Activated CD4-positive, alpha-beta memory T cell treated with anti-CD3 and anti-CD28 coated beads, Interleukin-2, amount 10 ng/mL, durations not matched to agents 7 days and 5 days (primary cell): ENCODE data around the gene LPO. TPM values are rescaled to one million over a fixed set of nuclear protein-coding genes. Genes with fewer than 3 reads are reported as not detected.
A peak's percentile ranks its signal among the peaks of the same experiment; 100 is the strongest.

Experiments used
- CTCF ChIA-PET: fragments of 350-600 bp; sonication (Branson Sonifier 250); formaldehyde crosslinking; loops from one replicate; lab custom pipeline; 2021; ENCODE audit warnings: antibody characterized with exemption, inconsistent platforms; lab: Charles Lee
- POLR2A ChIA-PET: fragments of 350-600 bp; sonication (Branson Sonifier 250); formaldehyde crosslinking; loops from one replicate; lab custom pipeline; 2021; ENCODE audit warnings: antibody characterized with exemption; lab: Charles Lee
- DNase-seq: peaks from one replicate; pipeline ENCODE4 v3.0.0-alpha.2; 2020
- H3K27ac Mint-ChIP-seq: one replicate; pipeline ENCODE4 v1.8.0; 2021; ENCODE audit warnings: mild to moderate bottlenecking, mixed read lengths
- H3K27me3 Mint-ChIP-seq: one replicate; pipeline ENCODE4 v1.8.0; 2021; ENCODE audit warnings: mixed read lengths
- H3K36me3 Mint-ChIP-seq: one replicate; pipeline ENCODE4 v1.8.0; 2021; ENCODE audit warnings: low read depth, mixed read lengths
- H3K4me1 Mint-ChIP-seq: one replicate; pipeline ENCODE4 v1.8.0; 2021; ENCODE audit warnings: mixed read lengths
- H3K4me3 Mint-ChIP-seq: one replicate; pipeline ENCODE4 v1.8.0; 2021; ENCODE audit warnings: mild to moderate bottlenecking, mixed read lengths
- H3K9me3 Mint-ChIP-seq: one replicate; pipeline ENCODE4 v1.8.0; 2021; ENCODE audit warnings: mixed read lengths
- total RNA-seq, 2 experiments: library from RNA; stranded (reverse); gene quantifications; one replicate each; pipeline ENCODE4 v1.2.3, GENCODE V29; 2021

Gene LPO
- not detected for total RNA-seq

- H3K36me3 Mint-ChIP-seq: no peaks in the 10 kb centered on the region
- ChIA-PET CTCF (interaction anchor here (0.8 to 4.2 kb wide), 2 partner anchors 12 to 27 kb away, joined by 3 to 28 read pairs; no protein-coding TSS in a partner anchor), POLR2A (interaction anchor here (0.9 to 1.5 kb wide), 2 partner anchors 9 to 10 kb away, joined by 3 read pairs; no protein-coding TSS in a partner anchor)
- no peaks in the 10 kb centered on the region for H3K4me1 Mint-ChIP-seq
- peaks cover 69% of the 10 kb centered on the region for H3K27me3 Mint-ChIP-seq
- no peak within 1 kb of the TSS for H3K27ac Mint-ChIP-seq
- H3K9me3 Mint-ChIP-seq: no peaks in the 10 kb centered on the region
- H3K4me3 Mint-ChIP-seq: no peak within 1 kb of the TSS
- DNase-seq: no peak
Measured at GRCh38 chr17:58238147-58238634, at the start of gene LPO. Gene LPO (plus strand): TSS chr17:58238584. CDS start chr17:58242980, 4,396 bp downstream.

- DNase-seq: no peak
- Mint-ChIP-seq H3K36me3 (no peaks in the 10 kb centered on the region), H3K4me3 (no peak overlapping the region), H3K9me3 (no peaks in the 10 kb centered on the region), H3K27ac (no peak overlapping the region), H3K4me1 (peaks cover 3% of the 10 kb centered on the region), H3K27me3 (peaks cover 10% of the 10 kb centered on the region)
- CTCF ChIA-PET: no interaction called here
- POLR2A ChIA-PET: no interaction called here
Measured at GRCh38 chr17:58189436-58190146, 48.8 kb upstream of the LPO start.

GRCh38 chr17:58191241-58191896 lies 47.0 kb upstream of the LPO start:
- no peaks in the 10 kb centered on the region for H3K36me3 Mint-ChIP-seq
- ChIA-PET CTCF (interaction anchor here (1.1 to 1.7 kb wide), 2 partner anchors 10 to 19 kb away, joined by 3 to 6 read pairs; no protein-coding TSS in a partner anchor), POLR2A (no interaction called here)
- H3K27me3 Mint-ChIP-seq: peaks cover 10% of the 10 kb centered on the region
- H3K27ac Mint-ChIP-seq: no peak overlapping the region
- H3K4me1 Mint-ChIP-seq: no peaks in the 10 kb centered on the region
- H3K9me3 Mint-ChIP-seq: no peaks in the 10 kb centered on the region
- no peak for DNase-seq
- no peak overlapping the region for H3K4me3 Mint-ChIP-seq

GRCh38 chr17:58192612-58193011 lies 45.8 kb upstream of the LPO start, which contains the start of gene EPX:
Gene EPX (plus strand): TSS chr17:58192726. CDS start chr17:58192847, 121 bp downstream.
- peaks cover 9% of the 10 kb centered on the region for H3K27me3 Mint-ChIP-seq
- ChIA-PET CTCF (interaction anchor here (1.7 kb wide), 1 partner anchor 8 kb away, joined by 6 read pairs; no protein-coding TSS in a partner anchor), POLR2A (no interaction called here)
- no peaks in the 10 kb centered on the region for H3K36me3 Mint-ChIP-seq
- H3K4me1 Mint-ChIP-seq: no peaks in the 10 kb centered on the region
- DNase-seq: no peak
- no peaks in the 10 kb centered on the region for H3K9me3 Mint-ChIP-seq
- H3K27ac Mint-ChIP-seq: no peak within 1 kb of the TSS
- no peak within 1 kb of the TSS for H3K4me3 Mint-ChIP-seq

- no peak overlapping the region for H3K27ac Mint-ChIP-seq
- no peaks in the 10 kb centered on the region for H3K36me3 Mint-ChIP-seq
- no peak for DNase-seq
- no peaks in the 10 kb centered on the region for H3K9me3 Mint-ChIP-seq
- H3K27me3 Mint-ChIP-seq: peaks cover 11% of the 10 kb centered on the region
- POLR2A ChIA-PET: no interaction called here
- H3K4me1 Mint-ChIP-seq: no peaks in the 10 kb centered on the region
- H3K4me3 Mint-ChIP-seq: no peak overlapping the region
- CTCF ChIA-PET: no interaction called here
Measured at GRCh38 chr17:58193641-58194255, 44.6 kb upstream of the LPO start.

- CTCF ChIA-PET: no interaction called here
- H3K9me3 Mint-ChIP-seq: no peaks in the 10 kb centered on the region
- H3K27ac Mint-ChIP-seq: no peak overlapping the region
- H3K4me3 Mint-ChIP-seq: no peak overlapping the region
- no peak for DNase-seq
- H3K36me3 Mint-ChIP-seq: no peaks in the 10 kb centered on the region
- H3K4me1 Mint-ChIP-seq: no peaks in the 10 kb centered on the region
- POLR2A ChIA-PET: no interaction called here
- H3K27me3 Mint-ChIP-seq: peaks cover 11% of the 10 kb centered on the region
Measured at GRCh38 chr17:58195518-58196123, 42.8 kb upstream of the LPO start.

GRCh38 chr17:58196610-58197009 lies 41.8 kb upstream of the LPO start:
- Mint-ChIP-seq H3K4me1 (no peaks in the 10 kb centered on the region), H3K4me3 (no peak overlapping the region), H3K27ac (no peak overlapping the region), H3K9me3 (no peaks in the 10 kb centered on the region), H3K27me3 (peaks cover 9% of the 10 kb centered on the region), H3K36me3 (no peaks in the 10 kb centered on the region)
- no peak for DNase-seq
- ChIA-PET CTCF (no interaction called here), POLR2A (no interaction called here)

- peaks cover 9% of the 10 kb centered on the region for H3K27me3 Mint-ChIP-seq
Measured at GRCh38 chr17:58200024-58200633, 38.3 kb upstream of the LPO start.

GRCh38 chr17:58202859-58203258 lies 35.5 kb upstream of the LPO start:
- Mint-ChIP-seq H3K9me3 (no peaks in the 10 kb centered on the region), H3K27ac (no peak overlapping the region), H3K36me3 (no peaks in the 10 kb centered on the region), H3K4me3 (no peak overlapping the region), H3K27me3 (peaks cover 6% of the 10 kb centered on the region), H3K4me1 (no peaks in the 10 kb centered on the region)
- DNase-seq: no peak
- CTCF ChIA-PET: interaction anchor here (2.5 to 3.9 kb wide), 2 partner anchors 9 to 215 kb away, joined by 5 to 25 read pairs; partner anchors contain the start of gene RNF43
- POLR2A ChIA-PET: no interaction called here

More at GRCh38 chr17:58200024-58200633, 38.3 kb upstream of the LPO start:
- Mint-ChIP-seq H3K4me1 (no peaks in the 10 kb centered on the region), H3K36me3 (no peaks in the 10 kb centered on the region), H3K4me3 (no peak overlapping the region), H3K9me3 (no peaks in the 10 kb centered on the region), H3K27ac (no peak overlapping the region)
- ChIA-PET CTCF (interaction anchor here (0.6 to 3.9 kb wide), 26 partner anchors 8 to 493 kb away, joined by 3 to 25 read pairs (median 5); partner anchors contain the start of genes EPX, HSF5, MKS1 and RAD51C), POLR2A (interaction anchor here (0.7 to 1.8 kb wide), 2 partner anchors 9 to 20 kb away, joined by 3 to 4 read pairs; no protein-coding TSS in a partner anchor)
- DNase-seq: peak; percentile 63

GRCh38 chr17:58204796-58205195 lies 33.6 kb upstream of the LPO start:
- POLR2A ChIA-PET: no interaction called here
- Mint-ChIP-seq H3K27ac (no peak overlapping the region), H3K9me3 (no peaks in the 10 kb centered on the region), H3K27me3 (no peaks in the 10 kb centered on the region), H3K4me3 (no peak overlapping the region), H3K36me3 (peaks cover 3% of the 10 kb centered on the region), H3K4me1 (no peaks in the 10 kb centered on the region)
- CTCF ChIA-PET: no interaction called here
- no peak for DNase-seq

- no peak for DNase-seq
- peaks cover 5% of the 10 kb centered on the region for H3K4me1 Mint-ChIP-seq
- no peaks in the 10 kb centered on the region for H3K9me3 Mint-ChIP-seq
- peaks cover 7% of the 10 kb centered on the region for H3K36me3 Mint-ChIP-seq
- no peaks in the 10 kb centered on the region for H3K27me3 Mint-ChIP-seq
- CTCF ChIA-PET: no interaction called here
- POLR2A ChIA-PET: no interaction called here
- H3K4me3 Mint-ChIP-seq: no peak overlapping the region
- no peak overlapping the region for H3K27ac Mint-ChIP-seq
Measured at GRCh38 chr17:58205936-58206335, 32.4 kb upstream of the LPO start.

- POLR2A ChIA-PET: no interaction called here
- Mint-ChIP-seq H3K27ac (no peak overlapping the region), H3K4me3 (no peak overlapping the region), H3K4me1 (peaks cover 5% of the 10 kb centered on the region), H3K36me3 (peaks cover 7% of the 10 kb centered on the region), H3K27me3 (no peaks in the 10 kb centered on the region), H3K9me3 (no peaks in the 10 kb centered on the region)
- no peak for DNase-seq
- CTCF ChIA-PET: no interaction called here
Measured at GRCh38 chr17:58207451-58207850, 30.9 kb upstream of the LPO start.
